ENCODE results near the gene TNIK.

Gene TNIK

GRCh38 chr3:171222995-171223394 is 237.2 kb downstream of the TNIK start:
- no peak for TF ChIP-seq CTCF (conservative IDR thresholded peaks at IDR 0.05; ENCODE audit: low read depth, low read length)
- Histone ChIP-seq H3K9ac (no peak overlapping the region), H3K79me2 (ENCODE audit: insufficient read depth, low read depth) (no peaks in the 10 kb centered on the region), H3K27ac (no peak overlapping the region), H3K4me1 (ENCODE audit: low read depth, poor library complexity, severe bottlenecking) (no peaks in the 10 kb centered on the region), H3K27me3 (ENCODE audit: insufficient read depth, low read depth) (no peaks in the 10 kb centered on the region), H3K4me2 (no peak overlapping the region), H4K20me1 (ENCODE audit: insufficient read depth) (no peaks in the 10 kb centered on the region), H3K4me3 (IDR thresholded peaks at IDR 0.05; ENCODE audit: insufficient read depth, low read depth, low read length) (no peak overlapping the region), H2AFZ (ENCODE audit: low read depth) (no peak overlapping the region), H3K36me3 (ENCODE audit: insufficient read depth) (no peaks in the 10 kb centered on the region)

GRCh38 chr3:171221597-171221996 is 238.6 kb downstream of the TNIK start:
- Histone ChIP-seq H3K4me1 (ENCODE audit: low read depth, poor library complexity, severe bottlenecking) (no peaks in the 10 kb centered on the region), H4K20me1 (ENCODE audit: insufficient read depth) (no peaks in the 10 kb centered on the region), H3K27me3 (ENCODE audit: insufficient read depth, low read depth) (no peaks in the 10 kb centered on the region), H3K9ac (no peak overlapping the region), H3K79me2 (ENCODE audit: insufficient read depth, low read depth) (no peaks in the 10 kb centered on the region), H2AFZ (ENCODE audit: low read depth) (no peak overlapping the region), H3K4me3 (IDR thresholded peaks at IDR 0.05; ENCODE audit: insufficient read depth, low read depth, low read length) (no peak overlapping the region), H3K27ac (no peak overlapping the region), H3K36me3 (ENCODE audit: insufficient read depth) (no peaks in the 10 kb centered on the region), H3K4me2 (no peak overlapping the region)
- TF ChIP-seq CTCF (conservative IDR thresholded peaks at IDR 0.05; ENCODE audit: low read depth, low read length): no peak

GRCh38 chr3:171221104-171221503 is 239.1 kb downstream of the TNIK start:
- Histone ChIP-seq H3K36me3 (ENCODE audit: insufficient read depth) (no peaks in the 10 kb centered on the region), H3K4me3 (IDR thresholded peaks at IDR 0.05; ENCODE audit: insufficient read depth, low read depth, low read length) (no peak overlapping the region), H3K4me1 (ENCODE audit: low read depth, poor library complexity, severe bottlenecking) (no peaks in the 10 kb centered on the region), H2AFZ (ENCODE audit: low read depth) (no peak overlapping the region), H3K9ac (no peak overlapping the region), H4K20me1 (ENCODE audit: insufficient read depth) (no peaks in the 10 kb centered on the region), H3K79me2 (ENCODE audit: insufficient read depth, low read depth) (no peaks in the 10 kb centered on the region), H3K27ac (no peak overlapping the region), H3K27me3 (ENCODE audit: insufficient read depth, low read depth) (no peaks in the 10 kb centered on the region), H3K4me2 (no peak overlapping the region)
- TF ChIP-seq CTCF (conservative IDR thresholded peaks at IDR 0.05; ENCODE audit: low read depth, low read length): no peak

- no peaks in the 10 kb centered on the region for H3K36me3 ChIP-seq (ENCODE audit: insufficient read depth)
- no peaks in the 10 kb centered on the region for H4K20me1 ChIP-seq (ENCODE audit: insufficient read depth)
- H3K4me1 ChIP-seq (ENCODE audit: low read depth, poor library complexity, severe bottlenecking): no peaks in the 10 kb centered on the region
- no peaks in the 10 kb centered on the region for H3K27me3 ChIP-seq (ENCODE audit: insufficient read depth, low read depth)
- H3K79me2 ChIP-seq (ENCODE audit: insufficient read depth, low read depth): no peaks in the 10 kb centered on the region
- no peak overlapping the region for H3K9ac ChIP-seq
- TF ChIP-seq CTCF (conservative IDR thresholded peaks at IDR 0.05; ENCODE audit: low read depth, low read length): no peak
- no peak overlapping the region for H3K4me2 ChIP-seq
- no peak overlapping the region for H3K27ac ChIP-seq
- no peak overlapping the region for H3K4me3 ChIP-seq (IDR thresholded peaks at IDR 0.05; ENCODE audit: insufficient read depth, low read depth, low read length)
- H2AFZ ChIP-seq (ENCODE audit: low read depth): no peak overlapping the region
Measured at GRCh38 chr3:171219258-171219657, 240.9 kb downstream of the TNIK start.

GRCh38 chr3:171218069-171218468 is 242.1 kb downstream of the TNIK start:
- Histone ChIP-seq H3K9ac (no peak overlapping the region), H4K20me1 (ENCODE audit: insufficient read depth) (no peaks in the 10 kb centered on the region), H3K27ac (no peak overlapping the region), H3K79me2 (ENCODE audit: insufficient read depth, low read depth) (no peaks in the 10 kb centered on the region), H3K4me1 (ENCODE audit: low read depth, poor library complexity, severe bottlenecking) (no peaks in the 10 kb centered on the region), H3K4me2 (no peak overlapping the region), H3K36me3 (ENCODE audit: insufficient read depth) (no peaks in the 10 kb centered on the region), H2AFZ (ENCODE audit: low read depth) (no peak overlapping the region), H3K4me3 (IDR thresholded peaks at IDR 0.05; ENCODE audit: insufficient read depth, low read depth, low read length) (no peak overlapping the region), H3K27me3 (ENCODE audit: insufficient read depth, low read depth) (no peaks in the 10 kb centered on the region)
- TF ChIP-seq CTCF (conservative IDR thresholded peaks at IDR 0.05; ENCODE audit: low read depth, low read length): no peak
